ENCODE data around the gene SEMA3D. TPM values are rescaled to one million over a fixed set of nuclear protein-coding genes. Genes with fewer than 3 reads are reported as not detected.

SEMA3D gene
- total RNA-seq, 2 experiments from 2014 or later: not detected

GRCh38 chr7:85068799-85069198 is 118.1 kb downstream of the SEMA3D start:
- ATAC-seq: no peak
- H3K27me3 Mint-ChIP-seq: no peaks in the 10 kb centered on the region
- no peaks in the 10 kb centered on the region for H3K36me3 Mint-ChIP-seq (ENCODE audit: low read depth)
- ChIA-PET POLR2A (no interaction called here), CTCF (no interaction called here)
- no peaks in the 10 kb centered on the region for H3K9me3 Mint-ChIP-seq (ENCODE audit: low read depth)
- DNase-seq: no peak
- H3K27ac Mint-ChIP-seq: no peak overlapping the region
- intact Hi-C loops (cut with DNase I, micrococcal nuclease): no loop called here
- no peak overlapping the region for H3K4me3 Mint-ChIP-seq
- H3K4me1 Mint-ChIP-seq: no peaks in the 10 kb centered on the region

DNA sequence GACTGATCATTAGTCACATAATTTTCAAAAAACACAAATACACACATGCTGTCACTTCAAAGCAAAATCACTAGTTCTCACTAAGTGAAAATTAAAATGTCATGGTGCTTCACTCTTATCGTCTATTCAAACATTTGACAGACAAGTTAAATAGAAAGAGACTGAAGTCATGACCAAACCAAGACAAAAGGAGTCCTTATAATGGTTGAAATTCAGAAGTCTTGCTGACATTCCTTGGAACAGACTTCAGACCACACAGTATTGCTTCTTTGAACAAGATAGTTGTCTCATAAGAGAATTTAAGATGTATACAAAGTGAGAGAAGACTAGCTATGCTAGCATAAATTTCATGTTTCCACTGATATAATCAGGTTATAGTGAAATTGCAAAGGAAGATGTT is 119.5 kb downstream of the SEMA3D start:
- ATAC-seq (no peak), DNase-seq (no peak)
- ChIA-PET POLR2A (no interaction called here), CTCF (no interaction called here)
- Mint-ChIP-seq H3K27me3 (no peaks in the 10 kb centered on the region), H3K9me3 (ENCODE audit: low read depth) (no peaks in the 10 kb centered on the region), H3K27ac (no peak overlapping the region), H3K4me1 (no peaks in the 10 kb centered on the region), H3K4me3 (no peak overlapping the region), H3K36me3 (ENCODE audit: low read depth) (no peaks in the 10 kb centered on the region)
- intact Hi-C loops (cut with DNase I, micrococcal nuclease): no loop called here

GRCh38 chr7:85065888-85066485 is 120.9 kb downstream of the SEMA3D start:
- intact Hi-C loops (cut with DNase I, micrococcal nuclease): no loop called here
- DNase-seq: no peak
- no peak overlapping the region for H3K4me3 Mint-ChIP-seq
- CTCF ChIA-PET: interaction anchor here (1.0 kb wide), 1 partner anchor 941 kb away, joined by 3 read pairs; no protein-coding TSS in a partner anchor
- ATAC-seq: no peak
- H3K9me3 Mint-ChIP-seq (ENCODE audit: low read depth): no peaks in the 10 kb centered on the region
- H3K27ac Mint-ChIP-seq: no peak overlapping the region
- POLR2A ChIA-PET: no interaction called here
- no peaks in the 10 kb centered on the region for H3K27me3 Mint-ChIP-seq
- no peaks in the 10 kb centered on the region for H3K36me3 Mint-ChIP-seq (ENCODE audit: low read depth)
- no peaks in the 10 kb centered on the region for H3K4me1 Mint-ChIP-seq

GRCh38 chr7:85065306-85065705 is 121.5 kb downstream of the SEMA3D start:
- ATAC-seq (no peak), DNase-seq (no peak)
- ChIA-PET CTCF (interaction anchor here (1.0 kb wide), 1 partner anchor 942 kb away, joined by 3 read pairs; no protein-coding TSS in a partner anchor), POLR2A (no interaction called here)
- intact Hi-C loops (cut with DNase I, micrococcal nuclease): no loop called here
- no peaks in the 10 kb centered on the region for H3K36me3 Mint-ChIP-seq (ENCODE audit: low read depth)
- no peak overlapping the region for H3K27ac Mint-ChIP-seq
- no peak overlapping the region for H3K4me3 Mint-ChIP-seq
- no peaks in the 10 kb centered on the region for H3K27me3 Mint-ChIP-seq
- H3K9me3 Mint-ChIP-seq (ENCODE audit: low read depth): no peaks in the 10 kb centered on the region
- no peaks in the 10 kb centered on the region for H3K4me1 Mint-ChIP-seq

- no peaks in the 10 kb centered on the region for H3K4me1 Mint-ChIP-seq
Measured at GRCh38 chr7:85062651-85063050, 124.2 kb downstream of the SEMA3D start.

DNA sequence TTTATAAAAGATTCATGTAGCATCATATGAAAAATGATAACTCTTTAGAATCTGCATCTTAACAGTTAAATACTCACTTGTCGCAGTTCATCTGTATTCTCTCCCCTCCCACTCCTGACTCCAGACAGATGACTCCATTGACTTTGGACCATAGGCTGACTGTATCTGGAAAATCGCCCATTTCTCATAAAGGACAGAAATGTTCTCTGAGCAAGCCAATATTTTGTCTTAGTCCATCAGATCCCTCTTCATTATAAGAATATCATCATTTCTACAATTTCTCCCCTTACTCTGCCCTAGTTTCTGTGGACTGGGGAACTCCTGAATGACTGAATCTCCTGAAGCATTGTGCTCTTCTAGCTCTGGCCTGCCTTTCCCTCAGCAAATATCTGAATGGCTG is 125.4 kb downstream of the SEMA3D start:
- H3K27me3 Mint-ChIP-seq: no peaks in the 10 kb centered on the region
- CTCF ChIA-PET: no interaction called here
- no peak for DNase-seq
- no peaks in the 10 kb centered on the region for H3K4me1 Mint-ChIP-seq
- no peak overlapping the region for H3K27ac Mint-ChIP-seq
- no peak for ATAC-seq
- H3K4me3 Mint-ChIP-seq: no peak overlapping the region
- no peaks in the 10 kb centered on the region for H3K9me3 Mint-ChIP-seq (ENCODE audit: low read depth)
- intact Hi-C loops (cut with DNase I, micrococcal nuclease): no loop called here
- H3K36me3 Mint-ChIP-seq (ENCODE audit: low read depth): no peaks in the 10 kb centered on the region
- POLR2A ChIA-PET: no interaction called here

More at GRCh38 chr7:85062651-85063050, 124.2 kb downstream of the SEMA3D start:
- ChIA-PET CTCF (no interaction called here), POLR2A (no interaction called here)
- Mint-ChIP-seq H3K27ac (no peak overlapping the region), H3K27me3 (no peaks in the 10 kb centered on the region), H3K36me3 (ENCODE audit: low read depth) (no peaks in the 10 kb centered on the region), H3K9me3 (ENCODE audit: low read depth) (no peaks in the 10 kb centered on the region), H3K4me3 (no peak overlapping the region)
- DNase-seq: no peak
- intact Hi-C loops (cut with DNase I, micrococcal nuclease): no loop called here
- no peak for ATAC-seq

DNA sequence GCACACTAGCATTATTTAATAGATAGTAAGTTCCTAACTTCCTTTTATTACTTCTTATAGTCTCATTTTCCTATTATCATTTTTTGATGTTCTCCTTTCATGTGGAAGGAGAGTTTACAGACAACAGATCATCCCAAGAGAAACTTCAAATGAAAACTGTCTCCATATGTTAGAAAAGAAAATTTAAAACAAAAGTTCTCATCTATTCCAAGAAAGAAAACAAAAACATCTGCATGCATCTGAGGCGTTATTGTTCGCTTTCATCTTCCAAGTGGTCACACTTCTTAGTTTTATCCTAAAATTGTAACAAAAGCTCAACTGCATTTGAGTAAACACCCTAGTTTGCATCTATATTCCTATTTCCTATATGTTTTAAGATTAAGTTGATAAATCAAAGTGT is 126.2 kb downstream of the SEMA3D start:
- H3K4me3 Mint-ChIP-seq: no peak overlapping the region
- no peaks in the 10 kb centered on the region for H3K27me3 Mint-ChIP-seq

GRCh38 chr7:85055906-85056305 is 130.9 kb downstream of the SEMA3D start:
- H3K36me3 Mint-ChIP-seq (ENCODE audit: low read depth): no peaks in the 10 kb centered on the region
- DNase-seq (no peak), ATAC-seq (no peak)
- H3K4me1 Mint-ChIP-seq: no peaks in the 10 kb centered on the region
- intact Hi-C loops (cut with DNase I, micrococcal nuclease): no loop called here
- H3K9me3 Mint-ChIP-seq (ENCODE audit: low read depth): no peaks in the 10 kb centered on the region
- no peak overlapping the region for H3K27ac Mint-ChIP-seq
- no peak overlapping the region for H3K4me3 Mint-ChIP-seq
- ChIA-PET CTCF (no interaction called here), POLR2A (no interaction called here)
- H3K27me3 Mint-ChIP-seq: no peaks in the 10 kb centered on the region

More for the DNA sequence above, 126.2 kb downstream of the SEMA3D start:
- POLR2A ChIA-PET: no interaction called here
- ATAC-seq (no peak), DNase-seq (no peak)
- Mint-ChIP-seq H3K27ac (no peak overlapping the region), H3K4me1 (no peaks in the 10 kb centered on the region), H3K9me3 (ENCODE audit: low read depth) (no peaks in the 10 kb centered on the region), H3K36me3 (ENCODE audit: low read depth) (no peaks in the 10 kb centered on the region)
- intact Hi-C loops (cut with DNase I, micrococcal nuclease): no loop called here
- CTCF ChIA-PET: no interaction called here

DNA sequence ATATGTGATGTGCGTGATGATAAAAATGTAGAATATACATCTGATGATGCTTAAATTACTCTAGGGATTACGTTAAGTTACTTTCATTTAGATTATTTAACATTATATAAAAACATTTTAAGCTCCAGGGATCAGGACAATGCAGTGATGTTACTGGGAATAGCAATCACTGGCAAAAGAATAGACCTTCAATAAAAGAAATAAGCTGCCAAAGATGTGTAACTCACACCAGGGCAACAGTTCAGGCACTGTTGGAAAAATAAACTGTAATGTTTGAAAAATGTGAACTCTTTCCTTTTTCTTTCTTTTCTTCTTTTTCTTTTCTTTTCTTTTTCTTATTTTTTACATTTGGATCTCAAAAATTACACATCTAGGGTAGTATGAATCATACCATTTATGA is 131.7 kb downstream of the SEMA3D start:
- no peaks in the 10 kb centered on the region for H3K9me3 Mint-ChIP-seq (ENCODE audit: low read depth)
- POLR2A ChIA-PET: no interaction called here
- no peak for ATAC-seq
- DNase-seq: no peak
- H3K27ac Mint-ChIP-seq: no peak overlapping the region
- H3K27me3 Mint-ChIP-seq: no peaks in the 10 kb centered on the region
- H3K36me3 Mint-ChIP-seq (ENCODE audit: low read depth): no peaks in the 10 kb centered on the region
- no peak overlapping the region for H3K4me3 Mint-ChIP-seq
- no peaks in the 10 kb centered on the region for H3K4me1 Mint-ChIP-seq
- CTCF ChIA-PET: interaction anchor here (0.6 kb wide), 1 partner anchor 343 kb away, joined by 3 read pairs; no protein-coding TSS in a partner anchor
- intact Hi-C loops (cut with DNase I, micrococcal nuclease): no loop called here

DNA sequence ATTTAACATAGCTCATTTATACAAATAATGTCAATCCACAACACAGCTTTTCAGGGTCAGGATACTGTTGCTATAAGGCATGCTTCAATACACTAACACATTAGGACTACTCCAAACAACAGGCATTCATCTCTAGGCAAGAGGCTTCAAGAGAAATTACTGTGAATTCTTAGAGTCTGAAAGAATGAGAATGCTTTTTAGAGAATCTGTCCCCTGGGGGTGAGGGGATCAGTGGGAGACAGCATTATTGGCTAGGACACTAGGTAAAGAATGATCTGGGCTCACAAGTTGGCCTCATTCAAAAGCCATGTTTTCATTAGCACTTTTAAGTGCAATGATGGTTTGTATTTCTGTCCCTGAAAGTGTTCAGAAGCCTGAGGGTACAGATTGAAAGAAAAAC is 132.6 kb downstream of the SEMA3D start:
- Mint-ChIP-seq H3K27me3 (no peaks in the 10 kb centered on the region), H3K4me3 (no peak overlapping the region), H3K36me3 (ENCODE audit: low read depth) (no peaks in the 10 kb centered on the region), H3K4me1 (no peaks in the 10 kb centered on the region), H3K27ac (no peak overlapping the region), H3K9me3 (ENCODE audit: low read depth) (no peaks in the 10 kb centered on the region)
- DNase-seq (no peak), ATAC-seq (no peak)
- intact Hi-C loops (cut with DNase I, micrococcal nuclease): no loop called here
- POLR2A ChIA-PET: no interaction called here
- CTCF ChIA-PET: no interaction called here

DNA sequence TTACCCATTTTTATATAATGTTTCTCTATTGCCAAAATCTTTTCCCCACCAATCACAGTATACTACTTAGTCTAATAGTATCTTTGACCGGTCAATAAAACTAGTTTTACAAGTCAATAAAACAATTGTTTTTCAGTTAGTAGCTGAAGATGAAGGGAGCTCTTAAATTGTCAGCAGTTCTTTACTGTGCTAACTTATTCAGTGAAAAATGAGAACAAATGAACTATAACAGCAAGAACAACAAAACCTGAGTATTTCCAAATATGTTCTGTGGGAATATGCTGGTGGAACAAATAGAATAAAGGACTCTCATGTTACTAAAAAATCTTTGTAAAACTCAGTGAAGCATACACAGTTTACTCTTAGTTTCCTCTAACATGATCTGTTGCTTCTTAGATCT is 134.0 kb downstream of the SEMA3D start:
- Mint-ChIP-seq H3K4me3 (no peak overlapping the region), H3K27me3 (no peaks in the 10 kb centered on the region), H3K27ac (no peak overlapping the region), H3K36me3 (ENCODE audit: low read depth) (no peaks in the 10 kb centered on the region), H3K9me3 (ENCODE audit: low read depth) (no peaks in the 10 kb centered on the region), H3K4me1 (no peaks in the 10 kb centered on the region)
- no peak for ATAC-seq
- no peak for DNase-seq
- intact Hi-C loops (cut with DNase I, micrococcal nuclease): no loop called here
- ChIA-PET POLR2A (no interaction called here), CTCF (no interaction called here)

DNA sequence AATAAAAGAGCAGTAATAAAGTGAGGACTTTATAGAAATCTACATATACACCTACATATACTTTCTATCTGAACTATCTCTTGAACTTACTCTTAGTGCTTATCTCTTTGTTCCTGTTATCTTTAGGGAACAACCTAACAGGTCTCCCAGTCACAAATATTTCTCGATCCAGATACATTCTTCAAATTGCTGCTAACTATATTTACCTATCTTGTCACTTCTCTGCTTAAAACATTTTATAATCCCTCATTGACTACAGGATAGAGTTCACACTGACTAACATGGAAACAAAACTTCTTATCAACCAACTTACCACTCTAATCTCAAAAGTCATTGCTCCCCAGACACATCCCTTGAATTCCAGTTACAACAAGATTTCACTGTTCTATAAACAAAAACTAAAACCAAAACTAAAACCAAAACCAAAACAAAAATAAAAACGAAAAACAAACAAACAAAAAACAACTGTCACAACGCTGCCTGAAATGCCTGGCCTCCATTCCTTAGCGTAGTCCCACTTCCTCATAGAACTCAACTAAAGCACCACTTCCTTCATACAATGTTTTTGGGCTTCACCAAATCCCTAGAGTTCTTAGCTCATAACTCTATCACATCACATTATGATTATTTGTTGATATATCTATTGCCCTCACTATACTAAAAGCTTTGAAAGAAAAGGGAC is 134.7 kb downstream of the SEMA3D start:
- POLR2A ChIA-PET: no interaction called here
- no peaks in the 10 kb centered on the region for H3K27me3 Mint-ChIP-seq
- CTCF ChIA-PET: no interaction called here
- no peak for DNase-seq
- no peaks in the 10 kb centered on the region for H3K4me1 Mint-ChIP-seq
- H3K4me3 Mint-ChIP-seq: no peak overlapping the region
- intact Hi-C loops (cut with DNase I, micrococcal nuclease): no loop called here
- no peaks in the 10 kb centered on the region for H3K36me3 Mint-ChIP-seq (ENCODE audit: low read depth)
- no peak for ATAC-seq
- no peaks in the 10 kb centered on the region for H3K9me3 Mint-ChIP-seq (ENCODE audit: low read depth)
- no peak overlapping the region for H3K27ac Mint-ChIP-seq
